Measurements from ENCODE around the gene MAP3K7CL.

The MAP3K7CL gene

GRCh38 chr21:29205009-29205408 is 74.6 kb downstream of the MAP3K7CL start:
- no peak overlapping the region for H3K4me3 ChIP-seq (ENCODE audit: low read depth, low read length)
- in situ Hi-C loops (cut with HindIII; ENCODE audit: low pct_ligation_motif_present, low sequenced_read_pairs): no loop called here
- no peaks in the 10 kb centered on the region for H3K27me3 ChIP-seq (replicated peaks)
- no peaks in the 10 kb centered on the region for H3K36me3 ChIP-seq (replicated peaks)
- DNase-seq: no peak
- H3K27ac ChIP-seq: no peak overlapping the region
- TF ChIP-seq CTCF (IDR thresholded peaks at IDR 0.05; ENCODE audit: low read depth, low read length, missing control alignments): no peak

GRCh38 chr21:29205988-29206387 is 75.5 kb downstream of the MAP3K7CL start:
- TF ChIP-seq CTCF (IDR thresholded peaks at IDR 0.05; ENCODE audit: low read depth, low read length, missing control alignments): no peak
- no peak overlapping the region for H3K4me3 ChIP-seq (ENCODE audit: low read depth, low read length)
- H3K36me3 ChIP-seq (replicated peaks): no peaks in the 10 kb centered on the region
- no peak overlapping the region for H3K27ac ChIP-seq
- H3K27me3 ChIP-seq (replicated peaks): no peaks in the 10 kb centered on the region
- no peak for DNase-seq
- in situ Hi-C loops (cut with HindIII; ENCODE audit: low pct_ligation_motif_present, low sequenced_read_pairs): no loop called here

- TF ChIP-seq CTCF (IDR thresholded peaks at IDR 0.05; ENCODE audit: low read depth, low read length, missing control alignments): no peak
- no peak overlapping the region for H3K27ac ChIP-seq
- in situ Hi-C loops (cut with HindIII; ENCODE audit: low pct_ligation_motif_present, low sequenced_read_pairs): no loop called here
- no peaks in the 10 kb centered on the region for H3K36me3 ChIP-seq (replicated peaks)
- no peak overlapping the region for H3K4me3 ChIP-seq (ENCODE audit: low read depth, low read length)
- H3K27me3 ChIP-seq (replicated peaks): no peaks in the 10 kb centered on the region
- DNase-seq: no peak
These were observed 76.0 kb downstream of the MAP3K7CL start for GRCh38 chr21:29206445-29206844.

- in situ Hi-C loops (cut with HindIII; ENCODE audit: low pct_ligation_motif_present, low sequenced_read_pairs): no loop called here
- no peaks in the 10 kb centered on the region for H3K36me3 ChIP-seq (replicated peaks)
- no peak for TF ChIP-seq CTCF (IDR thresholded peaks at IDR 0.05; ENCODE audit: low read depth, low read length, missing control alignments)
- no peak overlapping the region for H3K4me3 ChIP-seq (ENCODE audit: low read depth, low read length)
- no peak for DNase-seq
- no peaks in the 10 kb centered on the region for H3K27me3 ChIP-seq (replicated peaks)
- H3K27ac ChIP-seq: peak overlapping the region; percentile 99
These were observed 76.8 kb downstream of the MAP3K7CL start for GRCh38 chr21:29207201-29207600.

GRCh38 chr21:29208044-29208681 is 77.7 kb downstream of the MAP3K7CL start:
- Histone ChIP-seq H3K4me3 (ENCODE audit: low read depth, low read length) (no peak overlapping the region), H3K36me3 (replicated peaks) (no peaks in the 10 kb centered on the region), H3K27ac (peak overlapping the region; percentile 99), H3K27me3 (replicated peaks) (no peaks in the 10 kb centered on the region)
- in situ Hi-C loops (cut with HindIII; ENCODE audit: low pct_ligation_motif_present, low sequenced_read_pairs): no loop called here
- no peak for TF ChIP-seq CTCF (IDR thresholded peaks at IDR 0.05; ENCODE audit: low read depth, low read length, missing control alignments)
- DNase-seq: no peak

- no peak overlapping the region for H3K4me3 ChIP-seq (ENCODE audit: low read depth, low read length)
- in situ Hi-C loops (cut with HindIII; ENCODE audit: low pct_ligation_motif_present, low sequenced_read_pairs): no loop called here
- peak; percentile 53 for DNase-seq
- H3K36me3 ChIP-seq (replicated peaks): no peaks in the 10 kb centered on the region
- no peaks in the 10 kb centered on the region for H3K27me3 ChIP-seq (replicated peaks)
- H3K27ac ChIP-seq: peak overlapping the region; percentile 99
- no peak for TF ChIP-seq CTCF (IDR thresholded peaks at IDR 0.05; ENCODE audit: low read depth, low read length, missing control alignments)
These were observed 78.2 kb downstream of the MAP3K7CL start for GRCh38 chr21:29208682-29209059.

Data from brain microvascular endothelial cell (primary cell).